Measurements from ENCODE around the gene LPP. TPM values are rescaled to one million over a fixed set of nuclear protein-coding genes. Genes with fewer than 3 reads are reported as not detected.

The LPP gene
- polyA plus RNA-seq, 3 donors: 14.1 to 23.2 (median 15.3) TPM

- peaks cover 0 to 9% (median 5%) of the 10 kb centered on the region in 7 donors for H3K9me3 Mint-ChIP-seq
- H3K4me2 ChIP-seq (replicated peaks; ENCODE audit: extremely low read depth, low read length, poor library complexity, severe bottlenecking): no peak overlapping the region
- H3K4me3 Mint-ChIP-seq: no peak overlapping the region
- H3K4me3 ChIP-seq (replicated peaks in 1 of 3; ENCODE audit: low read depth in 2 of 3, low read length in 3 of 3): no peak overlapping the region
- H3K79me2 ChIP-seq (ENCODE audit: insufficient read depth, low read length): no peaks in the 10 kb centered on the region
- intact Hi-C loops (cut with micrococcal nuclease): loop anchor here in 1 of 2 donors (10.0 kb wide), 1 partner anchor 76 kb away; no protein-coding TSS in a partner anchor
- no peak overlapping the region for H3K27ac Mint-ChIP-seq
- no peaks in the 10 kb centered on the region for H3K27me3 ChIP-seq (ENCODE audit: control insufficient read depth in 2 of 2, insufficient read depth in 2 of 2, low read length in 2 of 2)
- no peak overlapping the region for H3K27ac ChIP-seq (ENCODE audit: low read depth in 1 of 2, low read length in 2 of 2)
- no peaks in the 10 kb centered on the region for H3K36me3 ChIP-seq (replicated peaks in 1 of 2; ENCODE audit: control insufficient read depth in 1 of 2, insufficient read depth in 2 of 2, low read length in 2 of 2)
- no peaks in the 10 kb centered on the region for H3K27me3 Mint-ChIP-seq (ENCODE audit: low read depth in 3 of 3)
- H3K4me1 ChIP-seq (ENCODE audit: control insufficient read depth in 1 of 2, insufficient read depth in 2 of 2, low read length in 2 of 2): peaks cover 14 to 33% of the 10 kb centered on the region in 2 donors
- H3K36me3 Mint-ChIP-seq: peaks cover 5 to 12% of the 10 kb centered on the region in 2 donors
- H2AFZ ChIP-seq (ENCODE audit: insufficient read depth, low read depth, low read length, poor library complexity, severe bottlenecking): no peak overlapping the region
- DNase-seq: no peak
- WGBS (ENCODE audit: insufficient coverage): 100% methylated on average over 2 of the region's 3 CpGs
- no peak overlapping the region for H3K9ac ChIP-seq (ENCODE audit: insufficient read depth, low read length, poor library complexity, severe bottlenecking)
- TF ChIP-seq CTCF (IDR thresholded peaks at IDR 0.05): no peak
- peaks cover 0 to 3% of the 10 kb centered on the region in 2 donors for H3K9me3 ChIP-seq (replicated peaks in 1 of 2; ENCODE audit: control insufficient read depth in 1 of 2, insufficient read depth in 1 of 2, low read length in 2 of 2)
- H3K4me1 Mint-ChIP-seq: peaks cover 34% of the 10 kb centered on the region
- no peaks in the 10 kb centered on the region for H4K20me1 ChIP-seq (ENCODE audit: insufficient read depth, low read length)
These were observed 526.6 kb downstream of the LPP start for GRCh38 chr3:188680605-188681004.

GRCh38 chr3:188682316-188682715, 528.4 kb downstream of the LPP start:
- H3K27me3 ChIP-seq (ENCODE audit: control insufficient read depth in 2 of 2, insufficient read depth in 2 of 2, low read length in 2 of 2): no peaks in the 10 kb centered on the region
- H3K4me3 ChIP-seq (replicated peaks in 1 of 3; ENCODE audit: low read depth in 2 of 3, low read length in 3 of 3): no peak overlapping the region
- intact Hi-C loops (cut with micrococcal nuclease): loop anchor here in 1 of 2 donors (10.0 kb wide), 1 partner anchor 78 kb away; no protein-coding TSS in a partner anchor
- Mint-ChIP-seq H3K4me3 (no peak overlapping the region), H3K27ac (peak overlapping the region in 2 of 7 donors; percentile 19 to 67), H3K4me1 (peaks cover 46% of the 10 kb centered on the region), H3K9me3 (peaks cover 0 to 9% (median 3%) of the 10 kb centered on the region in 7 donors), H3K27me3 (ENCODE audit: low read depth in 3 of 3) (no peaks in the 10 kb centered on the region), H3K36me3 (peaks cover 5 to 12% of the 10 kb centered on the region in 2 donors)
- peaks cover 31 to 50% of the 10 kb centered on the region in 2 donors for H3K4me1 ChIP-seq (ENCODE audit: control insufficient read depth in 1 of 2, insufficient read depth in 2 of 2, low read length in 2 of 2)
- no peaks in the 10 kb centered on the region for H3K36me3 ChIP-seq (replicated peaks in 1 of 2; ENCODE audit: control insufficient read depth in 1 of 2, insufficient read depth in 2 of 2, low read length in 2 of 2)
- H3K79me2 ChIP-seq (ENCODE audit: insufficient read depth, low read length): no peaks in the 10 kb centered on the region
- H3K27ac ChIP-seq (ENCODE audit: low read depth in 1 of 2, low read length in 2 of 2): no peak overlapping the region
- no peak for TF ChIP-seq CTCF (IDR thresholded peaks at IDR 0.05)
- no peaks in the 10 kb centered on the region for H4K20me1 ChIP-seq (ENCODE audit: insufficient read depth, low read length)
- no peak for DNase-seq
- H2AFZ ChIP-seq (ENCODE audit: insufficient read depth, low read depth, low read length, poor library complexity, severe bottlenecking): no peak overlapping the region
- no peak overlapping the region for H3K9ac ChIP-seq (ENCODE audit: insufficient read depth, low read length, poor library complexity, severe bottlenecking)
- H3K4me2 ChIP-seq (replicated peaks; ENCODE audit: extremely low read depth, low read length, poor library complexity, severe bottlenecking): no peak overlapping the region
- 100% methylated on average over 2 of the region's 4 CpGs for WGBS (ENCODE audit: insufficient coverage)
- H3K9me3 ChIP-seq (replicated peaks in 1 of 2; ENCODE audit: control insufficient read depth in 1 of 2, insufficient read depth in 1 of 2, low read length in 2 of 2): no peaks in the 10 kb centered on the region

All from CD14-positive monocyte (primary cell).